Dedifferentiated amniotic fluid mesenchymal stem cell (primary cell): Measurements from ENCODE around the gene CYFIP2.
A peak's percentile ranks its signal among the peaks of the same experiment; 100 is the strongest.

Experiments used
- DNase-seq: peaks from one replicate; pipeline ENCODE4 v3.0.0-alpha.2; 2016; ENCODE audit errors: extremely low spot score

Gene CYFIP2

DNA sequence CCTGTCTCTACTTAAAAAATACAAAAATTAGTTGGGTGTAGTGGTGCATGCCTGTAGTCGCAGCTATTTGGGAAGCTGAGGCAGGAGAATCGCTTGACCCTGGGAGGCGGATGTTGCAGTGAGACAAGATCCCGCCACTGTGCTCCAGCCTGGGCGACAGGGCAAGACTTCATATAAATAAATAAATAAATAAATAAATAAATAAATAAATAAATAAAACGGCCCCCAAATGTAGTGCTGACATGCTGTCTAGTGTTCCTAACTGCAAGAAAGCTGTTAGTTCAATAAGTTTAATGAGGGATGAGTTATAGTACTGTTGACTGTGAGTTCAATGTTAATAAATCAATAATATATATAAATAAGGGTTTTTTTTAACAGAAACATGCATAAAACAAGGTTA lies 7.5 kb upstream of the CYFIP2 start:
- no peak for DNase-seq

DNA sequence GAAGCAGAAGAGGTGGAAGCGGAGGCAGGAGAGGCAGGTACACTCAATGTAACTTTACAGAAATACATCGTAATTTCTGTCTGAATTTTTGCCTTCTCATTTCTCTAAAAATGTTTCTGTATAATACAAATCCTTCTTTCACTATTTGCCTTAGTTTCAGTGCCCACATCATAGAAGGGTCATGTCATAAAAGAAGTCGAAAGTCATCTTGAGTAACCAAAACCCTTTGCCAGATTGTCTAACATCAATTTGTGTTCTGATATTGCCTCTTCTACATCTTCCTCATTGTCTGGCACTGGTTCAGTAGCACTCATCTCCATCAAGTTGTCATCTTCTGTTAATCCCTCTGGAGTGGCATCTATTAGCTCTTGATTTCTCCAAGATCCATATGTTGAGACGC lies 6.2 kb upstream of the CYFIP2 start:
- no peak for DNase-seq

DNA sequence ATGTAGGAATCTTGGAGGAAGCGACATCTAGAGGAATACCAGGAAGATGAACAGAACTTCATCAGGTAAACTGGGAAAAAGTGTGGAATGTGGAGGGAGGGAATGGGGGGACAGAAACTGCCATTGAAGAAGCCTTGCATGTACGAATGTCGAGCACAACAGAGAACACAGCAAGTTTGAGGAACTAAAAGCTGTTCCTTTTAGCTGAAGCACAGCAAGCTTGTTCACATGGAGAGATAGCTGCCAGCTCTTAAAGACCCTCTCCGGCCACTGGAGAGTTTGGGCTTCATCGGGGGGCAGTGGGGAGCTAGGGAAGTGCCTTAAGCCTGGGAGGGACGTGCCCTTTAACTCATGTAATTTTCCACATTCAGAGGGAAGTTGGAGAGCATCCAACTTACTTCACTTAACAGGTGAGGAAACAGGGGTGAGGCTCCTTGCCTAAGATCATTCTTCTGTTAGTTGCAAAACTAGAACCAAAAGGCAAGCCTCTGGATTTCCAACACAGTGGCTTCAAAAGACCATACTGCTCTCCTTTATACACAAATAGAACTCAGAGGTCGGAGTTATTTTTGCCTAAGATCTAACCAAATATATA lies 2.3 kb upstream of the CYFIP2 start:
- no peak for DNase-seq

DNA sequence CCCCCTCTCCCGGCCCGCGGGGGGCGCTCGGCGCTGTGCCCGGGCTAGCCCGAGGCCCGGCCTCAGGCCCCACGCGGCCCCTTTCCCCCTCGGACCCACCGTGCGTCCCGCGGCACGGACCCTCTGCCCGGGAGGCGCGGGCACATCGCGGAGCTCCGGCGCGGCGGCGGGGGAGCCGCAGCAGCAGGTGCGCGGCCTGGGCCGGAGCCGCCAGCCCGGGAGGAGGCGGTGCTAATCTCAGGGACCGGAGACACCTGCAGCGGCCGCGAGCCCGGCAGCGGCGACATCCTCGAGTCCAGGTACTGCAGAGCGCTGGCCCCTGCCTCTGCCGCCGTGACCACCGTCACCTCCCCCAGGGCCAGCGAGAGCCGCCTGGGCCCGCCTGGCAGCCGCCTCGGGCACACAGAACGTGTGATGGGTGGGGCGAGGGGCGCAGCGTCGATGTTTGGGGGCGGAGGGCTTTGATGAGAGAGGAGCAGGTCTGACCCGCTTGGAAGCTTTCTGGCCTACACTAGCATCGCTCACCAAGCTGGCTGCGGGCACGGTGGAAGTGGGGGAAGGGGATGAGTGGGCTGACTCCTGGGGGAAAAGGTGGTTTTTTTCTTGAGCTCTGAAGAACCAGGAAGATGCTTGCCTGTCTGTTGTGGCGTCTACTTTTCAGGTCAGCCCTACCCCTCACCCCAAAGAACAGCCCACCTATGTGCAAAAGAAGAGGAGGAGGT lies 524 bp downstream of the CYFIP2 start:
- no peak for DNase-seq

DNA sequence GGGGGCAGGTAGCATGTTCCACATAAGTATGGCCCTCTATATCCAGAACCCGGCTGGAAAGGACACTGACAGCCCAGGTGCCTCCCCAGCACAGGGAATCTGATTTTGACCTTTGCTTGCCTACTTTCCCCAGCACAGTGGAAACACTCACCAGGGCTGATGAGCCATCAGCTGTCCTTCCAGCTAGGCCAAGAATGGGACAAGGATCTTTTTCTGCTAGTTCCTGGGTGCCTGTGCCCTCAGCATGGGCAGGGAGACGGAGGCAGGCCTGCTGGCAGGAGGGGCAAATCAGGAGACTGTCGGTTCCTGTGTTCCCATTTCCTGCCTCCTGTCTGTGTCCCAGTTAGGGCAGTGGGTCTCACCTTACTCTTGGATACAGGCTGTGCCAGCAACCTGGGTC lies 1.1 kb downstream of the CYFIP2 start:
- DNase-seq = no peak

DNA sequence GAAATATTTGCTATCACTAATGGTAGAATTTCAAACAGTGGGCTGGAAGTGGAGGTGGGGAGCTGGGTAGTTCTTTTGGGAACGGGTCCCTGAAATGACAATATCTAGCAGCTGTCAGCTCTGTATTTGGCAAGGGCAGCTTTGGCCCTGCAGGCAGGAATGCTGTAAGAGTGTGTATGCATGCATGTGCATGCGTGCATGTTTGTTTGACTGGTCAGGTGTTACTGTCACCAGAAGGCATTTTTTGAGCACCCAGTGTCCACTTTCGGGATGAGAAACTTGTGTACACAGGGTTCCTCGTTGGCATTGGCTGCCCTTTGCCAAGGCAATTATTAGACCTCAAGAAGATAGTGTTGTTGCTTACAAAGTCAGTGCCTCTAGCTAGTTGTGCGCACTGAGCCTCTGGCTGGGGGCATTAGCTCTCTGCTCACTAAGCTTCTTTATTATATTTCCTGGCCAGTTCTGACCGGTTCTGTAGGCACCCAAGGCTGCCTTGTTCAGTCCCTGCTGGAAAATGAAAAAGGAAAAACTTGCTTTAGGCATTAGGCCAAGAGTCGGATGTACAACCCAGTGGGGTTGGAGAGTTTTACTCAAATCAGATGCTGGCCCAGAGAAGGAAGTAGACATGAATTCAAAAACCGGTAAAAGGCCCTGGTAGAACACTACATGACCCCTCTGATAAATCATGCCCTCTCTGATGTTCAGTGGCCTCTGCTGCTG lies 2.0 kb downstream of the CYFIP2 start:
- no peak for DNase-seq

DNA sequence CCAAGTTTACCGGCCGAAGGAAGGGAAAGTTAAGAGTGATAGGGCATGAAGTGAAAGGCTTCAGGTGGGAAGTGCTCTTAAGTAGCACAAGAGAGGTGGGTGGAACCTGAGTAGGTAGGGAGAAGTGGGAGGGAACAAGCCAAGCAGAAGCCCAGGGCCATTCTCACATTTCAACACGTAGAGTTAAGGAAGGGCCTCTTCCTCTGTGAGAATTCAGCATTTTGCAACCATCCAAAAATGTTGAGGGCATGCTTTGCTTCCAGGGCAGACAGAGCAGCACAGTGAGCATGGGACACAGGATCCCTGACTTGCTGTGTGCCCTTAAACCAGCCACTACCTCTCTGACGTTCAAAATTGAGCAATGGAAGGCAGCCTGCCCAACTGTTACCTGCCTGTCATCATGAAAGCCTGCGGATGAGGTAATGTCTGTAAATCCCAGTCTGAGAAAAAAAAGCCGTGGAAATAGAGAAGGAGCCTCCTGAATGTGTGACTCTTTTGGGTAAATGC lies 3.3 kb downstream of the CYFIP2 start:
- no peak for DNase-seq

DNA sequence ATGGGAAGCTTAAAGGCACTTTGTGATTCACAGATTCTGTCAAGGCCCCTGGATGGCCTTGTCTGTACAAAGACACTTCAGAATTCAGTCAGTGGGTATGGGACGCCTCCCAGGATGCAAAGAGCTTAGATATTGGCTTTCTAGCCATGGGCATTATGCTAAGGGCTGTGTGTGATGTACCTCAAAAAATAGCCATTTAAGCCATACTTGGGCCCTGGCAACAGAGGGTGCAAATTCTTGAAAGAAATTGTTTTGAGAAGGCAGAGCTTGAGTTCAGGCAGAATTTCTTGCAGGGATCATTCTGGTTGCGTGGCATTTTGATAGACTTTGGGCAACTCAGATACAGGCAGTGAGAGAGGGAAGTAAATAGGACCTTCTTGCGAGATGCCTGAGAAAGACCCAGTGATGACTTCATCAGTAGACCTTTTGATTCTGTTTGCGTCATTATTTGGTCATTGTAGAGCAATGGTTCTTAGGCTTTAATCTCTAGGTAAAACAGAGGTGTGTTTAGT lies 3.9 kb downstream of the CYFIP2 start:
- no peak for DNase-seq

DNA sequence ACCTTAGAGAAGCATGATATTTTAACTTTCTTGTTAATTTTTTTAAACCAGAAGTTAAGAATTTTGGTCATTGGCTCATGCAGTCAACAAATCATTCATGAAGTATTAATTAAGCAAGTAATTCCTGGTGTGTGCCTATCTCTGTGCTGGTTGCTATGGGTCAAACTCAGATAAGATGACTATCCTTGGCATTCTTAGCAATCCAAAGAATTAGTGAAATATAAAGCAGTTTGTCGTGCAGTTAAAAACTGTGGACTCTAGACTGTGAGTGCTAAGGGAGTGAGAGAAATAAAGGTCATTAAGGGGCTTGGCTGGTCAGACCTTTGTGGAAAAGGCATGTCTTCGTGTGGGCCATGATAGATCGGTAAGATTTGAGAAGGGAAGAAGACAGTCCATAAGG lies 4.8 kb downstream of the CYFIP2 start:
- DNase-seq = no peak

DNA sequence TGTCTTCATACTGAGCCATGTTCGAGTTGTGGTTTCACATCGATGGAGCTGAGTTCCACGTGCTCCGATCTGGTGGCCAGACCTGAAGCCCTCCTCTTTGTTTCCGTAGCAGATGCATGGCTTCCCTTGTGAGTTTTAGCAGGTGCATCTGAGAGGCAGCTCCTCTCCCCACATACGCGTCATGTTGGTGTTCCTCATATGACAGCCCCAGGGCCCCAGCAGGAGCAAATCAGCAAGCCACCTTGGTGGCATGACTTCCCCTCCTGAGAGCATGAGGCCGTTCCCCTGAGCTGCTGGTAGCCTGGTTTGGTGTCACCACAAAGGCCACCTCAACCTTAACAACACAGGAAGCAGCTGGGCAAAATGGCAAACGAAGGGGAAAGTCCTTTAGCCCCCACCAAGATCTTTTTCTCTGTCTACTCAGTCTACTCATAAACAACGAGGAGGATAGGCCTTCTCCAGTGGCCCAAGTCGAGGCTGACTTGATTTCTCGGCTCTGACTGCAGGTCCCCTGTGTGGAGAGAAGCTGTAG lies 5.9 kb downstream of the CYFIP2 start:
- no peak for DNase-seq

DNA sequence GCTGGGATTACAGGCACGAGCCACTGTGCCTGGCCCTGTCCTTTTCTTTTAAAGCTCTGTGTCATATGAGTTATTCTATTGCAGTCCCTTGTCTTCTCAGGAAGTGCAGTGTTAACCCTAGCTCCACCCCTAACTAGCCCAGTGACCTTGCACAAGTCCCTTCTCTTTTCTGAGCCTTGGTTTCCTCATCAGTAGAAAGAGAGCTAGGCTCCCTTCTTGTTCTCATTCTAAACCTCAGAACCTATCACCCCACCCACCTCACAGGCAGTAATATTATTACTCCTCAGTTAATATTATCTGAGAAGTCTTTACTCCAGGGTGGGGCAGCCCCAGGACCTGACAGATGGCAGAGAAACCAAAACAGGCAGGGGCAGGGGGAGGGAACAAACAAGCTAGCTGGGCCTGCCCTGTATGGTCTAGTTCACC lies 7.2 kb downstream of the CYFIP2 start:
- DNase-seq = no peak

DNA sequence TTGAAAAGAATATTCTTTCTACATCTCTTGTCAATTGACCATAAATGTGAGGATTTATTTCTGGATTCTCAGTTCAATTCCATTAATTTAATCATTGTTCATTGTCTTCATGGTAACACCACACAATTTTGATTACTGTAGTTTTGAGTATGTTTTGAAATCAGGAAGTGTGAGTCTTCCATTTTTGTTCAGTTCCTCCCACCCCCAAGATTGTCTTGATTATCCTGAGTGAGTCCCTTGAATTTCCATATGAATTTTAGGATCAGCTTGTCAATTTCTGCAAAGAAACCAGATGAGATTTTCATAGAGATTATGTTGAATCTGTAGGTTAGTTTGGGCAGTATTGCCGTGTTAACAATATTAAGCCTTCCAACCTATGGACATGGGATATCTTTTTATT lies 9.5 kb downstream of the CYFIP2 start:
- DNase-seq = no peak

DNA sequence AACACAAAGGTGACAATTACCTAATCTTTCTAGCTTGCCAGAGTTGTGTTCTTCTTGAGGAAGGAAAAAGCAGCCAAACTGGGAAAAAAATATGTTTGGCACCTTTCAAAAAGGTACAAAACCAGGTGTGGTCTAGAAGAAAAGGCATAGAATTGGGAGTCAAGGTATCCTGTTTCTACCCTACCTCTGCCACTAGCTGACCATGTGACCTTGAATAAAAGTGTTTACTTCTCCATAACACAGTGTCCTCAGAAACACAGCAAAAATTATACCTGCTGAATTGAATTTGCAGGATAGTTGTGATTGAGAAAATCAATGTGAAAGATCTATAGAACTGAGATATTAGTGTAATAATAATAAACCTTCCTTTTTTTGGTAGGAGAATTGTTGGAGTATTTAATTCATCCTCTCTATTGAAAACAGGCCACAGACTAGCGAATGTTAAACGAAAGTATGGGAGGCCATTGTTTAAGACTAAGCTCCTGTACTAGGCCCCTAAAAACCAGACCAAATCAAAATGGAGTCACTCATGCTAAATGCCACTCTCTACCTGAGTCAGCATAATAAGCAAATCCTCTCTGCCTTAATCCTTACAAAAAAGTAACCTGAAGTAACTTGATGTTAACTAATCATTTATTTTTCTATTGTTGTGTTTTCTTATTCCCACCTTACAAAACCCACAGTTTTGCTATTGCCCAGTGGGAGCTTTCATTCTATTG lies 12.6 kb downstream of the CYFIP2 start:
- no peak for DNase-seq

DNA sequence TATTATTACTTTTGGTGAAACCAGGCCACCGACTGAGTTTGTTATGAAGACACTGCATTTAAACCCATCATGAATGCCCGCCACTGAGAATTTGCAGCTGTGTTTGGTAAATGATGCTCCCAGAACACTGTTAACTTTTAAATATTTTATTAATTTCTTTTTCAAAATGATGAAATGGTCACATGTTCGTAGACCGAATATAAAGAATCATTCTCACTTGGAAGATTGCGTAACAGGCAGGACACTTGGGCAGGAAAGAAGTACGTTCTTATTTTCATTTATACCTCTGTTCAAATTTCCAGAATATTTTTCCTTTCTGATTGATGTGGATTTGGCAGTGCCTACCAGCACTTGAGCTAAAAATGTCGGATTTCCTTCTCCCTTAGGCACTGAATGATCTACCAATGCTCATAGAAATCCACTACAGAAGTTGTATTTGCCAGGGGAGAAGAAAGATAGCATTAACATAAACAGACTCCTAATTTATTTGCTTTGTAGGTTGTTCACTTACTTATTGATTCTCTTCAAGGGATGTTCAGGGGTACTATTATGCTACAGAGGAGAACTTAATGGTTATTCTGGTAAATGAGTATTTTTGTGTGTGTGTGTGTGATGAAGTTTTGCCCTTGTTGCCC lies 13.8 kb downstream of the CYFIP2 start:
- no peak for DNase-seq

DNA sequence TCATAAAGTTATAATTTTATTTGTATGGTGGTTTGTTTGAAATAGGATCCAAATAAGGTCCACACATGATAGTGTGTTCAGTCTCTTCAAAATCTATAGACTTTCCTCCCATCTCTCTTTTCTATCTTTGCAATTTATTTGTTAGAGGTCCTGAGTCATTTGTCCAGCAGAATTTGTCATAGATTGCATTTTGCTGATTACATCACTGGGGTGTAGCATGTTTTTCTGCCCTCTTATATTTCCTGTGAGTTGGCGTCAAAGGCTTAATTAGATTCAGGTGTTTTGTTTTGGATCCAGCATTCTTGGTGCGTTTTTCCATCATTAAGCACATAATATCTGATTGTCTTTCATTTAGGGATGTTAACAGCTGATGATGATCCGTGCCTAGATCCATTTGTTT lies 15.0 kb downstream of the CYFIP2 start:
- DNase-seq = peak; percentile 78

DNA sequence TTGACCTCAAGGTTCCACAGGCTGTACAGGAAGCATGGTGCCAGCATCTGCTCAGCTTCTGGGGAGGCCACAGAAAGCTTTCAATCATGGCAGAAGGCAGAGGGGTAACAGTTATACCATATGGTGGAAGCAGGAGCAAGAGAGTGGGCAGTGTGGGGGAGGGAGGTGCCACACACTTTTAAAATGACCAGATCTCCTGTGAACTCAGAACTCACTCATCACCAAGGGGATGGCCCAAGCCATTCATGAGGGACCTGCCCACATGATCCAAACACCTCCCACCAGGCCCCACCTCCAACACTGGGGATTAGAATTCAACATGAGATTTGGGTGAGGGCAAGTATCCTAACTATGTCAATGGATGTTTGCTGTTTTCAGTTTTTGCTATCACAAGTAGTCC lies 16.2 kb downstream of the CYFIP2 start:
- DNase-seq = no peak

DNA sequence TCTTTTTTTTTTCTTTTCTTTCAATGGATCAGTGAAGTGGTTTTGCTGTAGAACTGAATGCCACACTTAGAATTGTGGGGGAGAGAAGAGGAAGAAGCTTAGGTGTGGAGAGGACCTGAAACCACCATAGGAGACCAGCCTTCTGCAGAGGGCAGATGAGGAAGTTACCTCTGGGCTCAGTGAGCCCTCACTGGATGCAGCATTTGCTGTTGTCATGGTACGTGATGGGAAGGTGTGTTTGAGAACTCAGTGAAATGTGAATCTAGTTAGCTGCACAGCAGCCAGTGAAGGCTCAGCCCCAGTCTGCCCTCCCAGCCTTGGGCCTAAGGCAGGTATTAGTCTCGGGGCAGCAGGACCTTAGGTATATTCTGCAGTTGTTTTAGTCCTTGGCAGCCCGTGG lies 17.5 kb downstream of the CYFIP2 start:
- no peak for DNase-seq

DNA sequence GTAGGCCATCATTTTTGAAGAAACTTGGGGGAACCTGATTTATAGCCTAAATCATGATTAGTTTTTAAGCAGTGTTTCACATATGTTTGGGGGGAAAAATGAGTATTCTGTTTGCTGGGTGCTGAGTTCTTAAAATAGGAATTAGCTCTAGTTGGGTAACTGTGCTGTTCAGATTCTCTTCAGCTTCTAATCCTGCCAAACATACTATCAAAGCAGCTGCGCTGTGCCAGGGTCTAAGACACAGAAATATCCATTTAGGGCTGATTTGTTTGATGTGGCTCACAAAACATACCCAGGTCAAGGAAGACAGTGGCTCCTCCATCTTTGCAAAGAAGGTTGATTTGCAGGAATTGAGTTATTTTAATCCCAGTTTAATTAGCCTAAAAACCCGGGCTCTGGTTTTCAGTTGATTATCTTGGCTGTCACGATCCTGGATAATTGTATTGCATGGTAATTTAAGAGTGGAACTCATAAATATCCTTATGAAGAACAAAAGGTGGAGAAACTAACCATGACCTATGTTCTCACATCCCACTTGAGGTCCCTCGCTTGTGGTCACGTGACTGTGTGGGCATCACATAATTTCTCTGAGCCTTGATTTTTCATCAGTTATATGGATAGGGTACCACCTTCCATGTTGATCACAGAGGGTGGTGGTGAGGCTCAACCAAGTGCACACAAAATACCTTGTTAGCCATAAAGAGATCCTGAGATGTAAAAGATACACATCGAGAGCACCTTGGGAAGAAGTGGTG lies 18.7 kb downstream of the CYFIP2 start:
- no peak for DNase-seq

DNA sequence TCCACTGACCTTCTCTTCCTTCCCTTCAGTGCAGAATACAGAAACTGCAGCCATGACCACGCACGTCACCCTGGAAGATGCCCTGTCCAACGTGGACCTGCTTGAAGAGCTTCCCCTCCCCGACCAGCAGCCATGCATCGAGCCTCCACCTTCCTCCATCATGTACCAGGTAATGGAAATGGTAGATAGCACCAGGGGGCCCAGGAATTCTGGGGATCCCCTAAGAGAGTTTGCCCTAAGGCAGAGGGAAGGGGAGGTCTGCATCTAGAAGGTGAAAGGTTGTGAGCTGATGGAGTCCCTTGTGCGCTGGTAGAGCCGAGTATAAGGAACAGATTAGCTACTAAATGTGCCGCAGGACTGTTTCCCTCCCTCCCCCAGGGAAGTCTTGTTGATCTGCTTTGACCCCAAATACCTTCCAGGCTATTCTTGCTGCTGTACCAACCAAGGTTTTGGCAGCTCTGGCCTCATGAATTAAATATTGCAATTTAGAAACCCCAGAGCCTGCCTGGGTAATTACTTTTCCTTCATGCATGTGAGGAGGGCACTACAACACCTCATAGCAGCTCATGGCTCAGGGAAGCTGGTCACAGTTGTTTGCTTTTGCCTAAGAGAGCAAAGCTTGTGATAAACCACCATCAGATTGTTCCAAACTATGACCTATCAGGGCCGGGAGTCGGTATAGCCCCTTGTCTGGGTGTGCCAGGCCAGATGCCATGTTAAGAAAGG lies 19.6 kb downstream of the CYFIP2 start:
- no peak for DNase-seq

DNA sequence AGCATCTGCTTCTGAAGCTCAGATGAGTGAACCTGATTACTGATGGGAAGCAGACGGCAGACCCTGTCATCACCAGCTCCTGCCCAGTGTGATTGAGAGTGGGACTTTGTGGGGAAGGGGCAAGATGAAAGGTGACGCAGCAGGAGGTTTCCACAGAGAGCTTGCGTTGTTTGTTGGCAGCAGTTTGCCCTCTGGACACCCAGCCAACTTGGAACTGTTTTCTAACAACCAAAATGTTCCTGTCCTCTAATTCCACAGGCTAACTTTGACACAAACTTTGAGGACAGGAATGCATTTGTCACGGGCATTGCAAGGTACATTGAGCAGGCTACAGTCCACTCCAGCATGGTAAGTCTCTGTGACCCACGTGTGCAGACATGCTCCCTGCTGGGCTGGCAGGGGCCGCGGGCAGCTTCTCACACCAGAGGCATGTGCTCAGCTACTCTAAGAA lies 20.9 kb downstream of the CYFIP2 start:
- no peak for DNase-seq
